Caco-2 (cell line): ENCODE results near the gene ZBTB21. TPM values are rescaled to one million over a fixed set of nuclear protein-coding genes. Genes with fewer than 3 reads are reported as not detected.

ENCODE experiments used
- BruUV-seq: library from RNA; stranded (reverse); fragments of 400-500 nt; replicated peaks from 2 replicates; lab custom pipeline; 2021; lab: Mats Ljungman, UMichigan
- CTCF ChIA-PET: fragments of 300-600 bp; sonication (Branson Sonifier 250); formaldehyde crosslinking; loops from one replicate; lab custom pipeline; 2022; ENCODE audit warnings: antibody characterized with exemption; lab: Charles Lee
- POLR2A ChIA-PET: fragments of 300-600 bp; sonication (Branson Sonifier 250); formaldehyde crosslinking; loops from one replicate; lab custom pipeline; 2022; ENCODE audit warnings: antibody characterized with exemption; lab: Charles Lee
- DNase-seq, 2 experiments: peaks; one replicate each; pipeline versions ENCODE4 v3.0.0 to v3.0.0-alpha.2; 2020 to 2022
- H3K27me3 ChIP-seq: replicated peaks from 2 replicates; pipeline ENCODE4 v1.6.0; 2011; ENCODE audit warnings: low read length; ENCODE audit not compliant: control insufficient read depth, insufficient read depth
- H3K36me3 ChIP-seq: 2 replicates; pipeline ENCODE4 v1.5.1; 2011; ENCODE audit warnings: low read length; ENCODE audit not compliant: control insufficient read depth, insufficient read depth
- H3K4me1 ChIP-seq: fragments of 250-450 bp; sonication (Bioruptor Pico); 2 replicates; pipeline ENCODE4 v1.5.1; 2020; ENCODE audit warnings: mild to moderate bottlenecking
- H3K4me3 ChIP-seq: 2 replicates; pipeline ENCODE4 v1.5.1; 2011; ENCODE audit warnings: low read depth, mild to moderate bottlenecking, control low read depth, low read length
- H3K9me3 ChIP-seq: fragments of 250-450 bp; sonication (Bioruptor Pico); 2 replicates; pipeline ENCODE4 v1.5.1; 2020; ENCODE audit warnings: mild to moderate bottlenecking, moderate library complexity
- H3K27ac Mint-ChIP-seq: one replicate; pipeline ENCODE4 v1.8.0; 2022; ENCODE audit warnings: mixed read lengths; ENCODE audit not compliant: unreplicated experiment
- H3K27me3 Mint-ChIP-seq: one replicate; pipeline ENCODE4 v1.8.0; 2022; ENCODE audit warnings: mixed read lengths; ENCODE audit not compliant: insufficient read depth, unreplicated experiment
- H3K36me3 Mint-ChIP-seq: one replicate; pipeline ENCODE4 v1.8.0; 2022; ENCODE audit warnings: mild to moderate bottlenecking, mixed read lengths; ENCODE audit not compliant: insufficient read depth, unreplicated experiment
- H3K4me1 Mint-ChIP-seq: one replicate; pipeline ENCODE4 v1.8.0; 2022; ENCODE audit warnings: low read depth, mixed read lengths; ENCODE audit not compliant: unreplicated experiment
- H3K4me3 Mint-ChIP-seq: one replicate; pipeline ENCODE4 v1.8.0; 2022; ENCODE audit warnings: mild to moderate bottlenecking, moderate library complexity, mixed read lengths; ENCODE audit not compliant: unreplicated experiment
- H3K9me3 Mint-ChIP-seq: one replicate; pipeline ENCODE4 v1.8.0; 2022; ENCODE audit warnings: mixed read lengths; ENCODE audit not compliant: unreplicated experiment
- intact Hi-C: fragments of 100-400 bp; cut with micrococcal nuclease; formaldehyde crosslinking; loops from one replicate; pipeline ENCODE4 v1.10.0; 2022; ENCODE audit not compliant: unreplicated experiment
- total RNA-seq: library from RNA; stranded (reverse); gene quantifications from 2 replicates; pipeline ENCODE4 v1.2.3, GENCODE V29; 2022
- TF ChIP-seq, protein P1 (sequence below), 2 experiments: fragments of 200-600 bp in 1 of 2; IDR thresholded peaks; 1 replicate in 1 of 2; 2 replicates in 1 of 2; pipeline versions ENCODE4 v1.5.1 to v1.8.0; 2011 to 2022; ENCODE audit warnings: antibody characterized with exemption in 1 of 2, control low read depth in 1 of 2, inconsistent platforms in 1 of 2, low read depth in 1 of 2, low read length in 1 of 2, mild to moderate bottlenecking in 1 of 2, moderate library complexity in 1 of 2; ENCODE audit not compliant: insufficient read depth in 1 of 2, severe bottlenecking in 1 of 2, unreplicated experiment in 1 of 2

Gene ZBTB21
- total RNA-seq, 1 experiment from 2014 or later = 21.4 TPM

GRCh38 chr21:41977034-41977950 is 32.9 kb downstream of the ZBTB21 start:
- Mint-ChIP-seq H3K9me3 (peaks cover 15% of the 10 kb centered on the region), H3K27ac (no peak overlapping the region), H3K4me3 (no peak overlapping the region), H3K27me3 (peaks cover under 1% of the 10 kb centered on the region), H3K36me3 (no peaks in the 10 kb centered on the region), H3K4me1 (no peaks in the 10 kb centered on the region)
- H3K36me3 ChIP-seq = no peaks in the 10 kb centered on the region
- TF ChIP-seq, protein P1, sequence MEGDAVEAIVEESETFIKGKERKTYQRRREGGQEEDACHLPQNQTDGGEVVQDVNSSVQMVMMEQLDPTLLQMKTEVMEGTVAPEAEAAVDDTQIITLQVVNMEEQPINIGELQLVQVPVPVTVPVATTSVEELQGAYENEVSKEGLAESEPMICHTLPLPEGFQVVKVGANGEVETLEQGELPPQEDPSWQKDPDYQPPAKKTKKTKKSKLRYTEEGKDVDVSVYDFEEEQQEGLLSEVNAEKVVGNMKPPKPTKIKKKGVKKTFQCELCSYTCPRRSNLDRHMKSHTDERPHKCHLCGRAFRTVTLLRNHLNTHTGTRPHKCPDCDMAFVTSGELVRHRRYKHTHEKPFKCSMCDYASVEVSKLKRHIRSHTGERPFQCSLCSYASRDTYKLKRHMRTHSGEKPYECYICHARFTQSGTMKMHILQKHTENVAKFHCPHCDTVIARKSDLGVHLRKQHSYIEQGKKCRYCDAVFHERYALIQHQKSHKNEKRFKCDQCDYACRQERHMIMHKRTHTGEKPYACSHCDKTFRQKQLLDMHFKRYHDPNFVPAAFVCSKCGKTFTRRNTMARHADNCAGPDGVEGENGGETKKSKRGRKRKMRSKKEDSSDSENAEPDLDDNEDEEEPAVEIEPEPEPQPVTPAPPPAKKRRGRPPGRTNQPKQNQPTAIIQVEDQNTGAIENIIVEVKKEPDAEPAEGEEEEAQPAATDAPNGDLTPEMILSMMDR (IDR thresholded peaks at IDR 0.05; ENCODE audit: insufficient read depth in 1 of 2, low read depth in 1 of 2, low read length in 1 of 2, severe bottlenecking in 1 of 2, unreplicated experiment in 1 of 2) = no peak
- no peaks in the 10 kb centered on the region for H3K27me3 ChIP-seq
- no TSS peak for BruUV-seq
- CTCF ChIA-PET = no interaction called here
- no peak overlapping the region for H3K4me3 ChIP-seq
- intact Hi-C loops = no loop called here
- DNase-seq = no peak
- POLR2A ChIA-PET = no interaction called here
- H3K4me1 ChIP-seq = no peaks in the 10 kb centered on the region
- H3K9me3 ChIP-seq = no peaks in the 10 kb centered on the region; the same call in 1 of the 2 replicates

DNA sequence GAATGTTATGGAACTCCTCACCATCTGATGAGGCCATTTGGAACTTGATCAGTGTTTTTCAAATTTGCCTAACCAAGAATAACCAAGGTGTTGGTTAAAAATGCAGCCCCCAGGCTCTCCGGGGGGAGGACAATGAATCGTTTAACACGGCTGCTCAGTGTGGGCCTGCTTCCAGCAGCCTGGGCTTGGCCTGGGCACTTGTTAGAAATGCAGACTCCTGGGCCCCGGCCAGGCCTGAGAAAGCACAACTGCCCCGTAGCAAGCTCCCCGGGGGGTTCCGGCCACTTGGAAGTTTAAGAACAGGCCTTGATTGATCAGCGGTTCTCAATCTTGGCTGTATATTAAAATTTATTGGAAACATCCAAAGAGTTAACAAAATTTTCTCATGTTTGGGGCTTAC is 33.5 kb downstream of the ZBTB21 start:
- Mint-ChIP-seq H3K27ac (no peak overlapping the region), H3K4me1 (no peaks in the 10 kb centered on the region), H3K9me3 (peaks cover 12% of the 10 kb centered on the region), H3K36me3 (no peaks in the 10 kb centered on the region), H3K4me3 (no peak overlapping the region), H3K27me3 (no peaks in the 10 kb centered on the region)
- TF ChIP-seq, protein P1 (IDR thresholded peaks at IDR 0.05; ENCODE audit: insufficient read depth in 1 of 2, low read depth in 1 of 2, low read length in 1 of 2, severe bottlenecking in 1 of 2, unreplicated experiment in 1 of 2) = no peak
- Histone ChIP-seq H3K4me3 (no peak overlapping the region), H3K36me3 (no peaks in the 10 kb centered on the region), H3K27me3 (no peaks in the 10 kb centered on the region), H3K9me3 (no peaks in the 10 kb centered on the region; the same call in 1 of the 2 replicates), H3K4me1 (no peaks in the 10 kb centered on the region)
- intact Hi-C loops = no loop called here
- DNase-seq = no peak
- CTCF ChIA-PET = no interaction called here
- no TSS peak for BruUV-seq
- POLR2A ChIA-PET = no interaction called here

- H3K4me3 ChIP-seq = no peak overlapping the region
- Mint-ChIP-seq H3K36me3 (no peaks in the 10 kb centered on the region), H3K4me3 (no peak overlapping the region), H3K27ac (no peak overlapping the region), H3K4me1 (no peaks in the 10 kb centered on the region), H3K27me3 (no peaks in the 10 kb centered on the region), H3K9me3 (peaks cover 12% of the 10 kb centered on the region)
- CTCF ChIA-PET = no interaction called here
- POLR2A ChIA-PET = no interaction called here
- H3K36me3 ChIP-seq = no peaks in the 10 kb centered on the region
- DNase-seq = peak in 1 of 2 experiments; percentile 30
- H3K4me1 ChIP-seq = no peaks in the 10 kb centered on the region
- intact Hi-C loops = no loop called here
- no peaks in the 10 kb centered on the region; the same call in 1 of the 2 replicates for H3K9me3 ChIP-seq
- no TSS peak for BruUV-seq
- TF ChIP-seq, protein P1 (IDR thresholded peaks at IDR 0.05; ENCODE audit: insufficient read depth in 1 of 2, low read depth in 1 of 2, low read length in 1 of 2, severe bottlenecking in 1 of 2, unreplicated experiment in 1 of 2) = no peak
- H3K27me3 ChIP-seq = no peaks in the 10 kb centered on the region
These were observed 34.5 kb downstream of the ZBTB21 start for GRCh38 chr21:41975391-41976272.
